Activated naive CD8-positive, alpha-beta T cell (primary cell): ENCODE measurements around the gene CYP4V2.
"Not testable (repeated sequence)": the region's sequence is repeated elsewhere in the genome, so short reads cannot be mapped to it uniquely, and the experiment has no call there.

Source experiments
- H3K27ac Mint-ChIP-seq: one replicate; pipeline ENCODE4 v1.8.0; 2021; ENCODE audit warnings: mixed read lengths
- H3K27me3 Mint-ChIP-seq: one replicate; pipeline ENCODE4 v1.8.0; 2021; ENCODE audit warnings: mixed read lengths
- H3K36me3 Mint-ChIP-seq: one replicate; pipeline ENCODE4 v1.8.0; 2021; ENCODE audit warnings: mixed read lengths
- H3K4me1 Mint-ChIP-seq: one replicate; pipeline ENCODE4 v1.8.0; 2021; ENCODE audit warnings: low read depth, mixed read lengths
- H3K4me3 Mint-ChIP-seq: one replicate; pipeline ENCODE4 v1.8.0; 2021; ENCODE audit warnings: mild to moderate bottlenecking, mixed read lengths
- H3K9me3 Mint-ChIP-seq: one replicate; pipeline ENCODE4 v1.8.0; 2021; ENCODE audit warnings: low read depth, mixed read lengths

Gene CYP4V2

GRCh38 chr4:186234367-186234766 is 43.0 kb downstream of the CYP4V2 start:
- H3K4me1 Mint-ChIP-seq = no peaks in the 10 kb centered on the region
- no peak overlapping the region for H3K4me3 Mint-ChIP-seq
- no peaks in the 10 kb centered on the region for H3K9me3 Mint-ChIP-seq
- H3K27me3 Mint-ChIP-seq = no peaks in the 10 kb centered on the region
- H3K36me3 Mint-ChIP-seq = peaks cover 12% of the 10 kb centered on the region
- no peak overlapping the region for H3K27ac Mint-ChIP-seq

GRCh38 chr4:186236126-186236525 is 44.8 kb downstream of the CYP4V2 start:
- Mint-ChIP-seq H3K4me3 (no peak overlapping the region), H3K4me1 (no peaks in the 10 kb centered on the region), H3K36me3 (peaks cover 15% of the 10 kb centered on the region), H3K9me3 (no peaks in the 10 kb centered on the region), H3K27me3 (no peaks in the 10 kb centered on the region), H3K27ac (no peak overlapping the region)

DNA sequence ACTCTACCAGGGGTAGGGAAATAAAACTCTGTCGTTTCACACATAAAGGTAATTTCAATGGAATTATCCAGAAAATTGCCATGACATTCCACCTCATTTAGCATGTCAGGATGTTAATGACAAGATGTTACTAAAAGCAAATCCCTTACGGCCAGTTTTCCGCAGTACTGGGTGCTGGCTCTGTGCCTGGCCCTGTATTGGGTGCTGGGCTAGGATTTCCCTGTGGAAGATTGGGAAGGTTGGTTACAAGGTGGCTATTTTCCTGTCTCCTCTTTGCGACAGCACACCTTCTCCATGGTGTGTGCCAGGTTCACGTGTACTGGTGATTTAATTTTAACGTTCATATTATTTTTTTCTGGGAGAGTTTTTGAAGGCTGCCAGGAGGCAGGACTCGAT is 49.1 kb downstream of the CYP4V2 start:
- Mint-ChIP-seq H3K36me3 (peaks cover 6% of the 10 kb centered on the region), H3K27ac (no peak overlapping the region), H3K4me1 (no peaks in the 10 kb centered on the region)

GRCh38 chr4:186240848-186241491 is 49.6 kb downstream of the CYP4V2 start:
- peaks cover 10% of the 10 kb centered on the region for H3K36me3 Mint-ChIP-seq
- H3K4me1 Mint-ChIP-seq = no peaks in the 10 kb centered on the region
- H3K4me3 Mint-ChIP-seq = no peak overlapping the region
- H3K9me3 Mint-ChIP-seq = peaks cover 2% of the 10 kb centered on the region
- no peaks in the 10 kb centered on the region for H3K27me3 Mint-ChIP-seq
- H3K27ac Mint-ChIP-seq = no peak overlapping the region

More for the DNA sequence above, 49.1 kb downstream of the CYP4V2 start:
- H3K9me3 Mint-ChIP-seq = no peaks in the 10 kb centered on the region
- no peaks in the 10 kb centered on the region for H3K27me3 Mint-ChIP-seq
- H3K4me3 Mint-ChIP-seq = no peak overlapping the region

GRCh38 chr4:186241616-186242015 is 50.2 kb downstream of the CYP4V2 start:
- peaks cover 15% of the 10 kb centered on the region for H3K36me3 Mint-ChIP-seq
- no peak overlapping the region for H3K27ac Mint-ChIP-seq
- H3K9me3 Mint-ChIP-seq = peaks cover 4% of the 10 kb centered on the region
- no peaks in the 10 kb centered on the region for H3K4me1 Mint-ChIP-seq
- no peak overlapping the region for H3K4me3 Mint-ChIP-seq
- H3K27me3 Mint-ChIP-seq = no peaks in the 10 kb centered on the region

GRCh38 chr4:186242031-186242430 is 50.7 kb downstream of the CYP4V2 start:
- not testable (repeated sequence) for H3K9me3 Mint-ChIP-seq, H3K4me1 Mint-ChIP-seq, H3K27me3 Mint-ChIP-seq, H3K27ac Mint-ChIP-seq, H3K4me3 Mint-ChIP-seq
- peaks cover 15% of the 10 kb centered on the region for H3K36me3 Mint-ChIP-seq

GRCh38 chr4:186243331-186243730 is 52.0 kb downstream of the CYP4V2 start:
- H3K27ac Mint-ChIP-seq = no peak overlapping the region
- no peaks in the 10 kb centered on the region for H3K27me3 Mint-ChIP-seq
- H3K4me3 Mint-ChIP-seq = no peak overlapping the region
- H3K36me3 Mint-ChIP-seq = peaks cover 13% of the 10 kb centered on the region
- H3K9me3 Mint-ChIP-seq = peaks cover 4% of the 10 kb centered on the region
- H3K4me1 Mint-ChIP-seq = no peaks in the 10 kb centered on the region

DNA sequence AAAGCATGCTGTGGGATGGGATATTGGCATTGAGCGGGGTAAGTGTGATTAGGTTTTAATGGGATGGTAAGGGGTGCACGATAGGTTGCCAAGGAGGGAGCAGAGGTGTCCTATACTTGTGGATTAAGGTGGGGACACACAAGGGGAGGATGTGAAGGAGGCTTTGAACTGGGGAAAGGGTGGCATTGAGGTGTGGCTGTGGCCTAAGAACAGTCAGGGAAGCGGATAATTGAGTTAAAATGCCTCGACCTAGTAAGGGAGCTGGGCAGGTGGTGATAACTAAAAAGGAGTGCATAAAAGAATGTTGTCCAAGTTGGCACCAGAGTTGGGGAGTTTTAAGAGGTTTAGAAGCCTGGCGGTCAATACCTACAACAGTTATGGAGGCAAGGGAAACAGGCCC is 53.5 kb downstream of the CYP4V2 start:
- H3K4me1 Mint-ChIP-seq = no peaks in the 10 kb centered on the region
- H3K27me3 Mint-ChIP-seq = no peaks in the 10 kb centered on the region
- peaks cover 13% of the 10 kb centered on the region for H3K36me3 Mint-ChIP-seq
- no peak overlapping the region for H3K4me3 Mint-ChIP-seq
- peaks cover 4% of the 10 kb centered on the region for H3K9me3 Mint-ChIP-seq
- no peak overlapping the region for H3K27ac Mint-ChIP-seq

DNA sequence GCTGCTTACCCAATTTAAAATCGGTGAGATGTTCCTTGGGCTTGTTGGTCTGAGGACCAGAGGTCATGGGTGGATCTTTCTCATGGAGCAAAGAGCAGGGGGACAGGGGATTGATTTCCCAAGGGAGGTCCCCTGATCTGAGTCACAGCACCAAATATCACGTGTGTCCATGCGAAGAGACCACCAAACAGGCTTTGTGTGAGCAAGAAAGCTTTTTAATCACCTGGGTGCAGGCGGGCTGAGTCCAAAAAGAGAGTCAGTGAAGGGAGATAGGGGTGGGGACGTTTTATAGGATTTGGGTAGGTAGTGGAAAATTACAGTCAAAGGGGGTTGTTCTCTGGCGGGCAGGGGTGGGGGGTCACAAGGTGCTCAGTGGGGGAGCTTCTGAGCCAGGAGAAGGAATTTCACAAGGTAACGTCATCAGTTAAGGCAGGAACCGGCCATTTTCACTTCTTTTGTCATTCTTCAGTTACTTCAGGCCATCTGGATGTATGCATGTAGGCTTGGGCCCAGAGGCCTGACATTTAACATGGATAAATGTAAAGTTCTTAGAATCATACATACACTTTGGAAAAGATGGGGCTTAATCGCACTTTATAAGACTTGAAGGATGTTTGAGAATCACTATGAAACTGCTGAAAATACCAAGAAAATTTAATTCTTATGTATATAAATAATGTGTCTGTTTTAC is 55.8 kb downstream of the CYP4V2 start:
- not testable (repeated sequence) for H3K4me3 Mint-ChIP-seq, H3K4me1 Mint-ChIP-seq, H3K27ac Mint-ChIP-seq, H3K27me3 Mint-ChIP-seq, H3K9me3 Mint-ChIP-seq
- peaks cover 21% of the 10 kb centered on the region for H3K36me3 Mint-ChIP-seq

- Mint-ChIP-seq H3K9me3 (peaks cover 4% of the 10 kb centered on the region), H3K4me3 (no peak overlapping the region), H3K27me3 (no peaks in the 10 kb centered on the region), H3K36me3 (peaks cover 22% of the 10 kb centered on the region), H3K4me1 (no peaks in the 10 kb centered on the region), H3K27ac (no peak overlapping the region)
Measured at GRCh38 chr4:186248643-186249042, 57.3 kb downstream of the CYP4V2 start.

DNA sequence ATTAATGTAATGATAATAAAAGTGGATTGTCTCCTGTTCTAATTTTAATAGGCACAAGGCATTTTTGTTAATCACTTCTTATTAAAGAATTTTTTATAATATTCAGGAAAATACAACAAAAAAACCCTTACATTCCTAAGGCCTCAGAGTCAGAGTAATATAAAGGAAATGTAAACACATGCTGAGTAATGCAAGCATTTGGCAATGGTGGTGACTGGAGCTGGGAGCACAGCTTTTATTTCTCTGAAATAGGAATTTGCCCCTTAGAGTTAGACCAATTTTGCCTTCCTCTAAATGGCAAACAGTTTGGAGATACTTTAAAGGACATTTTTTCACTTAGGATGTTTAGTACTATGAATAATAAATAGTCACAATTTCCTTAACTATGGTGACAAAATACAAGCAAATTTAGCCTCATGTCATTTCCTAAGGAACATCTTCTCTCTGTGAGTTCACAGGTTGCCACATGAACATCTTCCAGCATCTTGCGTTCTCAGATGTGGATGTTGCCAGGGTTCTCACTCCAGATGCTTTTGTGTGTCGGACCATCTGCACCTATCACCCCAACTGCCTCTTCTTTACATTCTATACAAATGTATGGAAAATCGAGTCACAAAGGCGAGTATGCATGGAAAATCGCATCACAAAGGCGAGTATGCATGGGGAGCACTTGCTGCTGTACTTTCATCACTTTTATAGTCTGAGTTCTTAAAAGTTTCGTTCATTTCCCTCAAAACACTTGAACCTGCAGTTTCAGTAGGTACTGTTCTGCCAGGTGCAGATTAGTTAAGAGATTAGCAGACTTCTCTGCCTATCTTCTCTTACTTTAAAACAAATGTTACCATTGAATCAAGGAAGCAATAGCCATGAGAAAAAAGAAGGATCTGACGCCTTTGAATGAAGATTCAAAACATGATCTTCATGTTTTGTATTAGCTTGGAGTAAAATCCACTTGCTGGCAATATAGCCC is 58.7 kb downstream of the CYP4V2 start:
- Mint-ChIP-seq H3K27me3 (no peaks in the 10 kb centered on the region), H3K4me1 (no peaks in the 10 kb centered on the region), H3K9me3 (peaks cover 4% of the 10 kb centered on the region), H3K36me3 (peaks cover 28% of the 10 kb centered on the region), H3K27ac (no peak overlapping the region), H3K4me3 (no peak overlapping the region)

DNA sequence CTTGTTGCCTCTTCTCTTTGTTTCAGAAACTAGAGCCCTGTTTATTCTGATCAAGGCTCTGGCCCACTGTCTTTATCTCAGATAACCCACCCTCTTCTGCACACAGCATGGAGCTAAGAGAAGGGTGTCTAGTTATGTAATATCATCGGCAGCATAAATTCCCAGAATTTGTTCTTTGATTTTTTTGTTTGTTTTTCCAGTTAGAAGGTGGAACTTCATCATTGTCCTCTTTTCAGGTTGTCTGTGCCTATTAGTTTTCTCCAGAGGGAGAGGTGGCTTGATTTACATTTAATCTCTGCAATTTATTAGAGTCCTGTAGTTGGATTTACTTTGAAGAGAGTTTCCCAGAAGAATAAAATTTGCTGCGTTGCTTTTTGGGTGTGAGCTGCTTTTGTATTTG is 59.4 kb downstream of the CYP4V2 start:
- Mint-ChIP-seq H3K9me3 (peaks cover 4% of the 10 kb centered on the region), H3K36me3 (peaks cover 25% of the 10 kb centered on the region), H3K4me1 (no peaks in the 10 kb centered on the region), H3K27me3 (no peaks in the 10 kb centered on the region), H3K27ac (no peak overlapping the region), H3K4me3 (no peak overlapping the region)

DNA sequence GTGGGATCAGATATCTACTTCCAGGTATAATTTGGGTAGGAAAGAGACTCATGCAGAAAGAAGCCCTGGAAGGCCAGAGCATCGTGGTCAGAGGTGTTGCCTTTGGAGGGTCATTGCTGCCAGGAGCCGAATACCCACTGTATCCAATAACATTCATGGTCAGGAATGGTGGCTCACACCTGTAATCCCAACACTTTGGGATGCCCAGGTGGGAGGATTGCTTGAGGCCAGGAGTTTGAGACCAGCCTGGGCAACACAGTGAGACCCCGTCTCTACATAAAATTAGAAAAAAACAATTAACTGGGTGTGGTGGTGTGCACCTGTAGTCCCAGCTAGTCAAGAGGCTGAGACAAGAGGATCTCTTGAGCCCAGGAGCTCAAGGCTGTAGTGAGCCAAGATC is 63.8 kb downstream of the CYP4V2 start:
- H3K9me3 Mint-ChIP-seq = no peaks in the 10 kb centered on the region
- peaks cover 18% of the 10 kb centered on the region for H3K36me3 Mint-ChIP-seq

DNA sequence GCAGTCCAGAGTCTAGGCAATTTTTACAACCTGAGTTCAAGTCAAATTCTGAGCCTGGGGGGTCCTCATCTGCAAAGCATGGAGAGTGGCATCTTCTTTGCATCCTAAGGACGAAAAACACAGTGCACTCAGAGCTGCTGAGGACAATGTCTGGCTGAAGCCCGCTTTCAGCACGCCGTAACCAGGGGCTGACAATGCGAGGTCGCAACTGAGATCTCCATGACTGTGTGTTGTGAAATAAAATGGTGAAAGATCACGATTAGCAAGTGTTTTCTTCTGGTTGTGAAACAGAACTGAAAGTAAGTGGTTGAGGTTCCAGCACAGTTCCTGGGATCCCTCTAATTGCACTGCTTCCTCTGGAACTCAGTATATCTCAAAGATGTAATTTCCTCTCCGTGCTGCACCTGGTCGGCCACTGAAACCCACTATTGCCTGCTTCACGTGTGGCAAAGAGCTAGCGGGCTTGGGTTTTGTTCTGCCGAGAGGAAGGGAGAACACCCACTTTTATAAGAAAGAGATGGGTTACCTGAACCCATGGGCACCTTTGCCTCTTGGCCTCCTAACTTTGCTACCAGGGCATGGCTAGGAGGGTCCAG is 66.9 kb downstream of the CYP4V2 start:
- Mint-ChIP-seq H3K27me3 (no peaks in the 10 kb centered on the region), H3K36me3 (peaks cover 6% of the 10 kb centered on the region)

More for the DNA sequence above, 63.8 kb downstream of the CYP4V2 start:
- H3K27ac Mint-ChIP-seq = no peak overlapping the region
- H3K27me3 Mint-ChIP-seq = no peaks in the 10 kb centered on the region
- no peaks in the 10 kb centered on the region for H3K4me1 Mint-ChIP-seq
- H3K4me3 Mint-ChIP-seq = no peak overlapping the region

DNA sequence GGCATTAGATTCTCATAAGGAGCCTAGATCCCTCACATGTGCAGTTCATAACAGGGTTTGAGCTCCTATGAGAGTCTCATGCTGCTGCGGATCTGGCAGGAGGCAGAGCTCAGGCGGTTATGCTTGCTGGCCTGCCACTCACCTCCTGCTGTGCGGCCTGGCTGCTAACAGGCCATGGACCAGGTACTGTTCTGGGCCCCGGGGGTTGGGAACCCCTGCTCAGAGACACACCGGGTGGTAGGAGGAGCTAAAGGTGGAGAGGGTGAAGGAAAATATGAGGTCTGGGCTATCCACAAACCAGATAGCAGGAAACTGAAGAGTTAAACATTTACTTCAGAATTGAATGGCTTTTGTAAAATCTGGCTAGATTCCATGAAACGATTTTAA is 68.7 kb downstream of the CYP4V2 start:
- Mint-ChIP-seq H3K36me3 (no peaks in the 10 kb centered on the region), H3K27ac (no peak overlapping the region), H3K4me3 (no peak overlapping the region), H3K4me1 (no peaks in the 10 kb centered on the region), H3K9me3 (no peaks in the 10 kb centered on the region), H3K27me3 (no peaks in the 10 kb centered on the region)

More for the DNA sequence above, 66.9 kb downstream of the CYP4V2 start:
- no peak overlapping the region for H3K4me3 Mint-ChIP-seq
- H3K27ac Mint-ChIP-seq = no peak overlapping the region
- no peaks in the 10 kb centered on the region for H3K9me3 Mint-ChIP-seq
- H3K4me1 Mint-ChIP-seq = no peaks in the 10 kb centered on the region
